ENCODE data around the gene CREB5. TPM values are rescaled to one million over a fixed set of nuclear protein-coding genes. Genes with fewer than 3 reads are reported as not detected.

Gene CREB5
- total and polyA plus RNA-seq, 2 experiments from 2014 or later = 2.4 to 4.4 TPM

DNA sequence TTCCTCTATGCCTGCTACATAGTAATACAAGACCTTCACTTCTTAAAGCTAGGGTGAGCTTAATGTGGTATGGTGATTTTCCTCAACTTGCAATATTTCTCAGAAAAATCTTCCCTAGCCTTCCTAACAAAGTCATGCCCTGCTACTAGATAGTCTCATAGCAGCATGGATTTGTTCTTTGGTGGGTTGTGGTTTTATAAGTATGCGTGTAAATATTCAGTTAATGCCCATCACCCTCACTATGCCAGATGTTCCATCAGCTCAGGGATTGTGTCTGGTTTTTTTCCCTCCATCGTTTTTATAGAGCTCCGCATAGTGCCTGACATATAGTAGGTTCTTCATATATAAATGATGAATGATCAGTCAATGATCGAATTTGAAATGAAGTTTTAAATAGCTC, 182.8 kb downstream of the CREB5 start:
- DNase-seq (ENCODE audit: low spot score) = no peak
- ATAC-seq = no peak
- Mint-ChIP-seq H3K4me1 (no peaks in the 10 kb centered on the region), H3K9me3 (no peaks in the 10 kb centered on the region), H3K27ac (no peak overlapping the region), H3K36me3 (ENCODE audit: low read depth) (no peaks in the 10 kb centered on the region), H3K27me3 (ENCODE audit: insufficient read depth, low read depth, poor library complexity) (peaks cover 2% of the 10 kb centered on the region), H3K4me3 (no peak overlapping the region)
- Histone ChIP-seq H3K4me3 (no peak overlapping the region), H4K20me1 (replicated peaks; ENCODE audit: insufficient read depth) (no peaks in the 10 kb centered on the region), H3K79me2 (replicated peaks; ENCODE audit: insufficient read depth) (no peaks in the 10 kb centered on the region), H3K36me3 (ENCODE audit: insufficient read depth) (no peaks in the 10 kb centered on the region), H3K4me1 (ENCODE audit: insufficient read depth) (no peaks in the 10 kb centered on the region; the same call in 1 of the 2 replicates), H3K27ac (ENCODE audit: low read depth) (no peak overlapping the region), H3K9me2 (ENCODE audit: insufficient read depth) (no peaks in the 10 kb centered on the region; the same call in 1 of the 2 replicates), H3K27me3 (ENCODE audit: insufficient read depth) (no peaks in the 10 kb centered on the region), H3F3A (replicated peaks; ENCODE audit: low read depth) (no peaks in the 10 kb centered on the region), H3K4me2 (no peak overlapping the region), H2AFZ (no peak overlapping the region)
- TF ChIP-seq ZNF331 (CRISPR knock-in tag; IDR thresholded peaks at IDR 0.05; ENCODE audit: low read depth) (no peak), EZH2 (IDR thresholded peaks at IDR 0.05; ENCODE audit: low read depth, unreplicated experiment) (no peak), ZNF114 (CRISPR knock-in tag; IDR thresholded peaks at IDR 0.05) (no peak), STAT1 (IDR thresholded peaks at IDR 0.05; ENCODE audit: unreplicated experiment) (no peak), NANOG (IDR thresholded peaks at IDR 0.05; ENCODE audit: borderline replicate concordance) (no peak), JUNB (IDR thresholded peaks at IDR 0.05; ENCODE audit: unreplicated experiment) (no peak), CREB1 (CRISPR knock-in tag; IDR thresholded peaks at IDR 0.05; ENCODE audit: low read depth) (no peak), POLR2AphosphoS5 (IDR thresholded peaks at IDR 0.05; ENCODE audit: low read depth) (no peak)
- TF ChIP-seq, protein P1, sequence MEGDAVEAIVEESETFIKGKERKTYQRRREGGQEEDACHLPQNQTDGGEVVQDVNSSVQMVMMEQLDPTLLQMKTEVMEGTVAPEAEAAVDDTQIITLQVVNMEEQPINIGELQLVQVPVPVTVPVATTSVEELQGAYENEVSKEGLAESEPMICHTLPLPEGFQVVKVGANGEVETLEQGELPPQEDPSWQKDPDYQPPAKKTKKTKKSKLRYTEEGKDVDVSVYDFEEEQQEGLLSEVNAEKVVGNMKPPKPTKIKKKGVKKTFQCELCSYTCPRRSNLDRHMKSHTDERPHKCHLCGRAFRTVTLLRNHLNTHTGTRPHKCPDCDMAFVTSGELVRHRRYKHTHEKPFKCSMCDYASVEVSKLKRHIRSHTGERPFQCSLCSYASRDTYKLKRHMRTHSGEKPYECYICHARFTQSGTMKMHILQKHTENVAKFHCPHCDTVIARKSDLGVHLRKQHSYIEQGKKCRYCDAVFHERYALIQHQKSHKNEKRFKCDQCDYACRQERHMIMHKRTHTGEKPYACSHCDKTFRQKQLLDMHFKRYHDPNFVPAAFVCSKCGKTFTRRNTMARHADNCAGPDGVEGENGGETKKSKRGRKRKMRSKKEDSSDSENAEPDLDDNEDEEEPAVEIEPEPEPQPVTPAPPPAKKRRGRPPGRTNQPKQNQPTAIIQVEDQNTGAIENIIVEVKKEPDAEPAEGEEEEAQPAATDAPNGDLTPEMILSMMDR (conservative IDR thresholded peaks at IDR 0.05; ENCODE audit: low read depth in 2 of 2) = no peak
- TF ChIP-seq, protein P2, sequence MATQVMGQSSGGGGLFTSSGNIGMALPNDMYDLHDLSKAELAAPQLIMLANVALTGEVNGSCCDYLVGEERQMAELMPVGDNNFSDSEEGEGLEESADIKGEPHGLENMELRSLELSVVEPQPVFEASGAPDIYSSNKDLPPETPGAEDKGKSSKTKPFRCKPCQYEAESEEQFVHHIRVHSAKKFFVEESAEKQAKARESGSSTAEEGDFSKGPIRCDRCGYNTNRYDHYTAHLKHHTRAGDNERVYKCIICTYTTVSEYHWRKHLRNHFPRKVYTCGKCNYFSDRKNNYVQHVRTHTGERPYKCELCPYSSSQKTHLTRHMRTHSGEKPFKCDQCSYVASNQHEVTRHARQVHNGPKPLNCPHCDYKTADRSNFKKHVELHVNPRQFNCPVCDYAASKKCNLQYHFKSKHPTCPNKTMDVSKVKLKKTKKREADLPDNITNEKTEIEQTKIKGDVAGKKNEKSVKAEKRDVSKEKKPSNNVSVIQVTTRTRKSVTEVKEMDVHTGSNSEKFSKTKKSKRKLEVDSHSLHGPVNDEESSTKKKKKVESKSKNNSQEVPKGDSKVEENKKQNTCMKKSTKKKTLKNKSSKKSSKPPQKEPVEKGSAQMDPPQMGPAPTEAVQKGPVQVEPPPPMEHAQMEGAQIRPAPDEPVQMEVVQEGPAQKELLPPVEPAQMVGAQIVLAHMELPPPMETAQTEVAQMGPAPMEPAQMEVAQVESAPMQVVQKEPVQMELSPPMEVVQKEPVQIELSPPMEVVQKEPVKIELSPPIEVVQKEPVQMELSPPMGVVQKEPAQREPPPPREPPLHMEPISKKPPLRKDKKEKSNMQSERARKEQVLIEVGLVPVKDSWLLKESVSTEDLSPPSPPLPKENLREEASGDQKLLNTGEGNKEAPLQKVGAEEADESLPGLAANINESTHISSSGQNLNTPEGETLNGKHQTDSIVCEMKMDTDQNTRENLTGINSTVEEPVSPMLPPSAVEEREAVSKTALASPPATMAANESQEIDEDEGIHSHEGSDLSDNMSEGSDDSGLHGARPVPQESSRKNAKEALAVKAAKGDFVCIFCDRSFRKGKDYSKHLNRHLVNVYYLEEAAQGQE (IDR thresholded peaks at IDR 0.05; ENCODE audit: unreplicated experiment) = no peak
- TF ChIP-seq, protein P3, sequence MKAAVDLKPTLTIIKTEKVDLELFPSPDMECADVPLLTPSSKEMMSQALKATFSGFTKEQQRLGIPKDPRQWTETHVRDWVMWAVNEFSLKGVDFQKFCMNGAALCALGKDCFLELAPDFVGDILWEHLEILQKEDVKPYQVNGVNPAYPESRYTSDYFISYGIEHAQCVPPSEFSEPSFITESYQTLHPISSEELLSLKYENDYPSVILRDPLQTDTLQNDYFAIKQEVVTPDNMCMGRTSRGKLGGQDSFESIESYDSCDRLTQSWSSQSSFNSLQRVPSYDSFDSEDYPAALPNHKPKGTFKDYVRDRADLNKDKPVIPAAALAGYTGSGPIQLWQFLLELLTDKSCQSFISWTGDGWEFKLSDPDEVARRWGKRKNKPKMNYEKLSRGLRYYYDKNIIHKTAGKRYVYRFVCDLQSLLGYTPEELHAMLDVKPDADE (IDR thresholded peaks at IDR 0.05) = no peak
- TF ChIP-seq, protein P4, sequence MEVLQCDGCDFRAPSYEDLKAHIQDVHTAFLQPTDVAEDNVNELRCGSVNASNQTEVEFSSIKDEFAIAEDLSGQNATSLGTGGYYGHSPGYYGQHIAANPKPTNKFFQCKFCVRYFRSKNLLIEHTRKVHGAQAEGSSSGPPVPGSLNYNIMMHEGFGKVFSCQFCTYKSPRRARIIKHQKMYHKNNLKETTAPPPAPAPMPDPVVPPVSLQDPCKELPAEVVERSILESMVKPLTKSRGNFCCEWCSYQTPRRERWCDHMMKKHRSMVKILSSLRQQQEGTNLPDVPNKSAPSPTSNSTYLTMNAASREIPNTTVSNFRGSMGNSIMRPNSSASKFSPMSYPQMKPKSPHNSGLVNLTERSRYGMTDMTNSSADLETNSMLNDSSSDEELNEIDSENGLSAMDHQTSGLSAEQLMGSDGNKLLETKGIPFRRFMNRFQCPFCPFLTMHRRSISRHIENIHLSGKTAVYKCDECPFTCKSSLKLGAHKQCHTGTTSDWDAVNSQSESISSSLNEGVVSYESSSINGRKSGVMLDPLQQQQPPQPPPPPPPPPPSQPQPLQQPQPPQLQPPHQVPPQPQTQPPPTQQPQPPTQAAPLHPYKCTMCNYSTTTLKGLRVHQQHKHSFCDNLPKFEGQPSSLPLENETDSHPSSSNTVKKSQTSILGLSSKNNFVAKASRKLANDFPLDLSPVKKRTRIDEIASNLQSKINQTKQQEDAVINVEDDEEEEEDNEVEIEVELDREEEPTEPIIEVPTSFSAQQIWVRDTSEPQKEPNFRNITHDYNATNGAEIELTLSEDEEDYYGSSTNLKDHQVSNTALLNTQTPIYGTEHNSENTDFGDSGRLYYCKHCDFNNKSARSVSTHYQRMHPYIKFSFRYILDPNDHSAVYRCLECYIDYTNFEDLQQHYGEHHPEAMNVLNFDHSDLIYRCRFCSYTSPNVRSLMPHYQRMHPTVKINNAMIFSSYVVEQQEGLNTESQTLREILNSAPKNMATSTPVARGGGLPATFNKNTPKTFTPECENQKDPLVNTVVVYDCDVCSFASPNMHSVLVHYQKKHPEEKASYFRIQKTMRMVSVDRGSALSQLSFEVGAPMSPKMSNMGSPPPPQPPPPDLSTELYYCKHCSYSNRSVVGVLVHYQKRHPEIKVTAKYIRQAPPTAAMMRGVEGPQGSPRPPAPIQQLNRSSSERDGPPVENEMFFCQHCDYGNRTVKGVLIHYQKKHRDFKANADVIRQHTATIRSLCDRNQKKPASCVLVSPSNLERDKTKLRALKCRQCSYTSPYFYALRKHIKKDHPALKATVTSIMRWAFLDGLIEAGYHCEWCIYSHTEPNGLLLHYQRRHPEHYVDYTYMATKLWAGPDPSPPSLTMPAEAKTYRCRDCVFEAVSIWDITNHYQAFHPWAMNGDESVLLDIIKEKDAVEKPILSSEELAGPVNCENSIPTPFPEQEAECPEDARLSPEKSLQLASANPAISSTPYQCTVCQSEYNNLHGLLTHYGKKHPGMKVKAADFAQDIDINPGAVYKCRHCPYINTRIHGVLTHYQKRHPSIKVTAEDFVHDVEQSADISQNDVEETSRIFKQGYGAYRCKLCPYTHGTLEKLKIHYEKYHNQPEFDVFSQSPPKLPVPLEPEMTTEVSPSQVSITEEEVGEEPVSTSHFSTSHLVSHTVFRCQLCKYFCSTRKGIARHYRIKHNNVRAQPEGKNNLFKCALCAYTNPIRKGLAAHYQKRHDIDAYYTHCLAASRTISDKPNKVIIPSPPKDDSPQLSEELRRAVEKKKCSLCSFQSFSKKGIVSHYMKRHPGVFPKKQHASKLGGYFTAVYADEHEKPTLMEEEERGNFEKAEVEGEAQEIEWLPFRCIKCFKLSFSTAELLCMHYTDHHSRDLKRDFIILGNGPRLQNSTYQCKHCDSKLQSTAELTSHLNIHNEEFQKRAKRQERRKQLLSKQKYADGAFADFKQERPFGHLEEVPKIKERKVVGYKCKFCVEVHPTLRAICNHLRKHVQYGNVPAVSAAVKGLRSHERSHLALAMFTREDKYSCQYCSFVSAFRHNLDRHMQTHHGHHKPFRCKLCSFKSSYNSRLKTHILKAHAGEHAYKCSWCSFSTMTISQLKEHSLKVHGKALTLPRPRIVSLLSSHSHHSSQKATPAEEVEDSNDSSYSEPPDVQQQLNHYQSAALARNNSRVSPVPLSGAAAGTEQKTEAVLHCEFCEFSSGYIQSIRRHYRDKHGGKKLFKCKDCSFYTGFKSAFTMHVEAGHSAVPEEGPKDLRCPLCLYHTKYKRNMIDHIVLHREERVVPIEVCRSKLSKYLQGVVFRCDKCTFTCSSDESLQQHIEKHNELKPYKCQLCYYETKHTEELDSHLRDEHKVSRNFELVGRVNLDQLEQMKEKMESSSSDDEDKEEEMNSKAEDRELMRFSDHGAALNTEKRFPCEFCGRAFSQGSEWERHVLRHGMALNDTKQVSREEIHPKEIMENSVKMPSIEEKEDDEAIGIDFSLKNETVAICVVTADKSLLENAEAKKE (CRISPR knock-in tag; IDR thresholded peaks at IDR 0.05) = no peak
